ENCODE measurements around the gene CCDC102A.

The CCDC102A gene

DNA sequence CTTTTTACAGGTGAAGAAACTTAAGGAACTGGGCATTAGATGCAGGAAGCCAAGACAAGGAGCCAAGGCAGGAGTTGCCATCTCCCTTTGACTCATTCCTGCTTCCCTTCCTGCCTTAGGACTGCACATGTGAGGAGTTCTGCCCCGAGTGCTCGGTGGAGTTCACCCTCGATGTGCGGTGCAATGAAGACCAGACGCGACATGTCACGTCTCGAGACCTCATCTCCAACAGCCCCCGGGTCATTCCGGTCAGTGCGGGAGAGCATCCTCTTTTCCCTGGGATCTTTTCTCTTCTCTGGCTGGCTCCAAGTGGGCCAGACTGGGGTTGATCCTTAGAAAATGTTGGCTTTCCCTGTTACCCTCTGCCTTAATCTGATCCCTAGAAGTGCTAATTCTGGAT is 67.3 kb downstream of the CCDC102A start:
- TF ChIP-seq, protein P1, sequence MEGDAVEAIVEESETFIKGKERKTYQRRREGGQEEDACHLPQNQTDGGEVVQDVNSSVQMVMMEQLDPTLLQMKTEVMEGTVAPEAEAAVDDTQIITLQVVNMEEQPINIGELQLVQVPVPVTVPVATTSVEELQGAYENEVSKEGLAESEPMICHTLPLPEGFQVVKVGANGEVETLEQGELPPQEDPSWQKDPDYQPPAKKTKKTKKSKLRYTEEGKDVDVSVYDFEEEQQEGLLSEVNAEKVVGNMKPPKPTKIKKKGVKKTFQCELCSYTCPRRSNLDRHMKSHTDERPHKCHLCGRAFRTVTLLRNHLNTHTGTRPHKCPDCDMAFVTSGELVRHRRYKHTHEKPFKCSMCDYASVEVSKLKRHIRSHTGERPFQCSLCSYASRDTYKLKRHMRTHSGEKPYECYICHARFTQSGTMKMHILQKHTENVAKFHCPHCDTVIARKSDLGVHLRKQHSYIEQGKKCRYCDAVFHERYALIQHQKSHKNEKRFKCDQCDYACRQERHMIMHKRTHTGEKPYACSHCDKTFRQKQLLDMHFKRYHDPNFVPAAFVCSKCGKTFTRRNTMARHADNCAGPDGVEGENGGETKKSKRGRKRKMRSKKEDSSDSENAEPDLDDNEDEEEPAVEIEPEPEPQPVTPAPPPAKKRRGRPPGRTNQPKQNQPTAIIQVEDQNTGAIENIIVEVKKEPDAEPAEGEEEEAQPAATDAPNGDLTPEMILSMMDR (IDR thresholded peaks at IDR 0.05; ENCODE audit: insufficient read depth, low read depth, low read length, missing control alignments), result no peak
- no peak for DNase-seq (ENCODE audit: low read depth)

DNA sequence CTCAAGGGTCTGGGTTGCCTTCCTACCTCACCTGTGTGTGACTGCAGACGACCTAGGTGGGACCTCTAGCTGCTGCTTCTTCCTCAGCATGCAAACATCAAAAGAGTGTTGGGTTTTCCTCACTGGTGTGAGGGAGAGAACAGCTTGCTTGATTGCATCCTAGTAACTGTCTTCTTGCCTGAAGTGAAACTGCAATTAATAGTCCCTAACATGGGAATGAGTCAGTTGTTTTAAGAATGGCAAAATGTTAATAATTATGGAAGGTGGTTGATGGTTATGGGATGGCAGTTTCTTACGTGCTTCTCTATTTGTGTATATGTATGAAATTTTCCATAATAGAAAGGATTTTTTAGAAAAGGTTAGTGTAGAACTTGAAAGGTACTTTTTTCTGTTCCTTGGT is 68.0 kb downstream of the CCDC102A start:
- DNase-seq (ENCODE audit: low read depth), result no peak
- TF ChIP-seq, protein P1 (IDR thresholded peaks at IDR 0.05; ENCODE audit: insufficient read depth, low read depth, low read length, missing control alignments), result no peak
- no peak overlapping the region for H3K4me3 ChIP-seq (ENCODE audit: low read depth, low read length)

More for the DNA sequence above, 67.3 kb downstream of the CCDC102A start:
- no peak overlapping the region for H3K4me3 ChIP-seq (ENCODE audit: low read depth, low read length)

DNA sequence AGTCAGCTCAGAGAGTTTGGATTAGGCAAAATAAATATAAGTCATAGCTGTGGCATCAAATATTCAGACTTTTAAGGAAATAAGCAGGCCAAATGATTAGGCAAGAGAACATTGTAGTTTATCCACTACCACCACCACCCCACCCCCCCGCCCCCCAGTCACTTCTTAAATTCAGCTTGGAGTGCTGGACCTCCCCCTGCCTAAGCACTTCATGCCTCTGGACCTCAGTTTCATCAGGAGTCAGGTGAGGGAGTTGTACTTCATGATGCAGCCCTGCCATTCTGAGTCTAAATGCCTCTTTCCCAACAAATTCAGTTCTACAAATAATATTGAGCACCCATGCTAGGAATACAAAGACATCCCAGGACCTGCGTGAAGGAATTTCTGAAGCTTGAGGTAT is 71.8 kb downstream of the CCDC102A start:
- TF ChIP-seq, protein P1 (IDR thresholded peaks at IDR 0.05; ENCODE audit: insufficient read depth, low read depth, low read length, missing control alignments), result no peak
- DNase-seq (ENCODE audit: low read depth), result no peak
- no peak overlapping the region for H3K4me3 ChIP-seq (ENCODE audit: low read depth, low read length)

DNA sequence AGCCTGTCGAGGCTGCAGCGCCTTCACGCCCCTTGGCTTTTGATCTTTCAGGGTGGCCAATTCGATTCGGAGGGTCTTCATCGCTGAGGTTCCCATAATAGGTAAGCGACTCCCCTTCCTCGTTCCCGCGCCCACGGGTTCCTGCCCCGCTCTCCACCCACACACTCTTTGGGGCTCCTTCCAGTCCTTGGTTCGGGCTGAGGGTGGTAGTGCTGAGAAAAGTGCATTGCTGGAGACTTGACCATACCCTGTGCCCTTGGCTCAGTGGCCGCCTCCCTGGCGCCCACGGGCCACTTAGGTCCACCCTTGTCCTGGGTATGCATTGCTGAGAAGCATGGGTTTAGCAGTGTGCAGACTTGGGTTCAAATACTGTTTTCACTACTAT is 73.4 kb downstream of the CCDC102A start:
- DNase-seq (ENCODE audit: low read depth), result no peak
- TF ChIP-seq, protein P1 (IDR thresholded peaks at IDR 0.05; ENCODE audit: insufficient read depth, low read depth, low read length, missing control alignments), result no peak
- H3K4me3 ChIP-seq (ENCODE audit: low read depth, low read length), result peak overlapping the region; percentile 75

DNA sequence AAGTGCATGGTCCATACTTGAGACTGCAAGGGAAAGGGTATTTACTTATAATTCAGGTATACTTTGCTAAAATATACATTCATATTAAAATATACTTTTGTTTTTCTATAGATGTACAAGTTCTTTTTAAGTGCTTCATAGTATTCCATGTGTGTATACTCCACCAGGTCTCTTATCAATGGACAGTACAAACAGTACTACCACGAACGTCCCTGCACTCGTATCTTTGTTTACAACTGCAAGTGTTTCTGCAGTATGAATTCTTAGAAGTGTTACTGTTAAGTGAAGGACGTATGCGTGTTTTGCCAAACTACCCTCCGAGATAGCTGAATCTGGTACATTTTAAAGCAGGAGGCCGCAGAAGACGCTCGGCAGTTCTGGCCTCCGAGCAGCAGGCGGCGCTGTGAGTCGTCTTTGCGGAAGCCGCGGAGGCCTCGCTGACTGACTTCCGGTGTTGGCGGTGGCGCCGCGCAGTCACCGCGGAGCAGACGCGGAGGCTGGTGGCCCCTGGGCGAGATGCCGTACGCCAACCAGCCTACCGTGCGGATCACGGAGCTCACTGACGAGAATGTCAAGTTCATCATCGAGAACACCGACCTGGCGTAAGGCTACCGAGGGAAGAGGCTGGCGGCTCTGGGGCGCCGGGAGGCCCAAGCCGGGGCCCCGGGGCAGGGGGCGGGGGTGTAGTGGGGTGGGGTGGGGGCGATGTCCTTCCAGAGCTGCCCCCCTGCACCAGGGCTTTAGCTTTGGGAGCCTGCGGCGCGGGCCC is 74.0 kb downstream of the CCDC102A start, which contains the start of gene POLR2C:
Gene POLR2C, plus strand, starts transcription at position 471 of the 769 bp plus-strand sequence. Its CDS starts 46 bp downstream, at position 517.
- TF ChIP-seq, protein P1 (IDR thresholded peaks at IDR 0.05; ENCODE audit: insufficient read depth, low read depth, low read length, missing control alignments), result peak; percentile 97
- H3K4me3 ChIP-seq (ENCODE audit: low read depth, low read length), result peak within 1 kb of the TSS; percentile 75
- peak; percentile 94 for DNase-seq (ENCODE audit: low read depth)

Data from GM12865 (cell line).